Measurements from ENCODE around the gene NCBP2L. TPM values are rescaled to one million over a fixed set of nuclear protein-coding genes. Genes with fewer than 3 reads are reported as not detected.

NCBP2L gene
- total RNA-seq, 2 donors from 2014 or later, result not detected

DNA sequence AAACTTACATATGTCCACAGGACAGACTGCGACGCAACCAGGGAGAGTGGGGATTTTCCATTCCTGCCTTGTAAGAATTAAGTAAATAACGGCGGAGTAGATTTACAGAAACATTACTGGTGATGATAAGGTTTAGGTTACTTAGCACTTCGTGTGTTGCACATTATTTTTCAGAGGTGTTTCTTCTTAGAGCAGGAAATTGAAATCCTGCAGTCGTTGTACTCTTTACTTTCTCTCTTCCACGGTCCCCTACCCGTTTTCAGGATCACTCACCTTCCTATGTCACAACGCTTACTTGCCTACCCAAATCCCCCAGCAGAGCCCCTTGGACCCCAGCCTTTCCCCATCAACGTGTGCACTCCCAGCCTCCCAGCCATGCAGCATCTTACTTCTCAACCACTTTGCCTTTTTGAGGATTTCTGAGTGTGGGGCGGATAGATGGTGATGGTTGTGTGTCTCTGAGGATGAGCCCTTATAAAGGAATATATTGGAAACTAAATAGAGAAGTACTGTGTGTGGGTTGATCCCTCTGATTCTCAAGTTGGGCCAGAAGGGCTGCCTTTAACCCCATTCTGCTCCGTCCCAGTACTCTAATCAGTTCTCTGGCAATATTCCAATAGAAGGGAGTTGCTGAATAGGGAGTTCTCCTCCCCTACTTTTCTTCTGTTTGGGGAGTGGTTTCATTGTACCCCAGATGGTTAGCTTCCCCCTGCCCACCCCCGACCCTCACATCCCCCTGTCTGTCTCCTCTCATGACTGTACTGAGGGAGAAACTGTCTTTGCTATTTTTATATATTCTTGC lies 49.7 kb downstream of the NCBP2L start:
- ATAC-seq (no peak), DNase-seq (ENCODE audit: low spot score in 2 of 2) (no peak)
- no peaks in the 10 kb centered on the region for H3K36me3 Mint-ChIP-seq
- H3K9me3 Mint-ChIP-seq, result no peaks in the 10 kb centered on the region
- peak overlapping the region; percentile 81 to 83 for H3K27ac Mint-ChIP-seq

DNA sequence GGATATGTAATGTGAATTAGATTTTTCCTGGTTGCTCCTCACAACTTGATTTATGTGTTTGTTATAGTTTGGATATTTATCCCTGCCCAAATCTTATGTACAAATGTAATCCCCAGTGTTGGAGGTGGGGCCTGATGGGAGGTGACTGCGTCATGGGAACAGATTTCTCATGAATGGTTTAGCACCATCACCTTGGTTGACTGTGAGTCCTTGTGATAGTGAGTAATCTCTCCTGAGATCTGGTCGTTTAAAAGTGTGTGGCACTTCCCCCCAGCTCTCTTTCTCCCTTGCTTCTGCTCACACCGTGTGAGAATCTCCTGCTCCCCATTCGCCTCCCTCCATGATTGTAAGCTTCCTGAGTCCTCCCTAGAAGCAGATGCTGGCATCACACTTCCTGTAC lies 50.3 kb downstream of the NCBP2L start:
- peak; percentile 28 to 35 for ATAC-seq

DNA sequence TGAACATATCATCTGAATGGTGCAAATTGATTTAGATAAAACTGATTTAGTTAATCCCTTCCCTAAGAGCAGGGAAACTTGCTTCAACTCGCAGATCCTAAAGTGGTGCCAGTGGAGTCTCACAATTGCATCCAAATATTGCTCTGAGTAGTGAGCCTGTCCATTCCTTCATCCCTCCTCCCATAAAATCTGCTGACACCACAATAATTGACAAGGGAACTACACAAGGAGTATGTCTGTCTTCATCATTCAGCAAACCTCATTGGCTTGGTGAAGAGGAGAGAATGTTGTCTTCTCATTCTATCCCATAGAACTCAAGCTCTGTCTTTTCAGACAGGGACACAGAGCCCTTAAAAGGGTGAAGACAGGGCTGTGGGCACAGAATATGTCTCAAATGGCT lies 52.3 kb downstream of the NCBP2L start:
- no peaks in the 10 kb centered on the region for H3K9me3 Mint-ChIP-seq
- peaks cover 0 to 6% of the 10 kb centered on the region in 2 donors for H3K36me3 Mint-ChIP-seq
- no peak for DNase-seq (ENCODE audit: low spot score in 2 of 2)
- no peak for ATAC-seq
- no peak overlapping the region for H3K27ac Mint-ChIP-seq

More for the DNA sequence above, 50.3 kb downstream of the NCBP2L start:
- peak overlapping the region in 1 of 2 donors; percentile 83 for H3K27ac Mint-ChIP-seq
- no peak for DNase-seq (ENCODE audit: low spot score in 2 of 2)
- H3K9me3 Mint-ChIP-seq, result no peaks in the 10 kb centered on the region
- no peaks in the 10 kb centered on the region for H3K36me3 Mint-ChIP-seq

DNA sequence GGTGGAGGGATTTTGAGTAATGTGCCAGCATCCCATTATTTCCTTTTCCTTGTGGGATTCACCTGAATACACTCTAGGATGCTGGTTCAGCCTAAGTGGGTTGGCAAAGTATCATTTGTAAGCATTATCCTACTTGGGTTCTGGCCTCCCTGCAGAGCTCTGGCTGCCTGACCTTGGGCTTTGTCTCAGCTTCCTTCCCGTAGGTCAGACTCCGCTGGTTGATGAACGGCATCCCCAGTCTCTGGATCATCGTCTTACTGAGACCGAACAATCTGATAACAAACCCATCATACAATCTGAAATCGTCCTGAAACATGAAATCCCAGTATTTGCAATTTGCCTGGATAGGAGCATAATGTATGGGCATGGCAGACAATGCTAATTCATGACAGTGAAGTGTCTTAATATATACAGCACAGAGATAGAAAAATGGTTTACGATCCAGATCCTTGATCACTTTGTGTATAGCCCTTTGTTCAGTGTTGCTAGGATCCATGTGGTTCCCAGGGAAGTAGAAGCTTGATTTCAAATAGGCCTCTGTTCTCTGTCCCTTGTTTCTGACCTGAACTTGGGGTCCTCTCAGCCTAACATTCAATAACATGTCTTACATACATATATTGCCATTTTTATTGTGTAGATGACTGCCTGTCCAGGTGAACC lies 53.7 kb downstream of the NCBP2L start:
- no peak for DNase-seq (ENCODE audit: low spot score in 2 of 2)
- no peaks in the 10 kb centered on the region for H3K9me3 Mint-ChIP-seq
- H3K36me3 Mint-ChIP-seq, result peaks cover 0 to 6% of the 10 kb centered on the region in 2 donors
- ATAC-seq, result no peak
- H3K27ac Mint-ChIP-seq, result no peak overlapping the region

DNA sequence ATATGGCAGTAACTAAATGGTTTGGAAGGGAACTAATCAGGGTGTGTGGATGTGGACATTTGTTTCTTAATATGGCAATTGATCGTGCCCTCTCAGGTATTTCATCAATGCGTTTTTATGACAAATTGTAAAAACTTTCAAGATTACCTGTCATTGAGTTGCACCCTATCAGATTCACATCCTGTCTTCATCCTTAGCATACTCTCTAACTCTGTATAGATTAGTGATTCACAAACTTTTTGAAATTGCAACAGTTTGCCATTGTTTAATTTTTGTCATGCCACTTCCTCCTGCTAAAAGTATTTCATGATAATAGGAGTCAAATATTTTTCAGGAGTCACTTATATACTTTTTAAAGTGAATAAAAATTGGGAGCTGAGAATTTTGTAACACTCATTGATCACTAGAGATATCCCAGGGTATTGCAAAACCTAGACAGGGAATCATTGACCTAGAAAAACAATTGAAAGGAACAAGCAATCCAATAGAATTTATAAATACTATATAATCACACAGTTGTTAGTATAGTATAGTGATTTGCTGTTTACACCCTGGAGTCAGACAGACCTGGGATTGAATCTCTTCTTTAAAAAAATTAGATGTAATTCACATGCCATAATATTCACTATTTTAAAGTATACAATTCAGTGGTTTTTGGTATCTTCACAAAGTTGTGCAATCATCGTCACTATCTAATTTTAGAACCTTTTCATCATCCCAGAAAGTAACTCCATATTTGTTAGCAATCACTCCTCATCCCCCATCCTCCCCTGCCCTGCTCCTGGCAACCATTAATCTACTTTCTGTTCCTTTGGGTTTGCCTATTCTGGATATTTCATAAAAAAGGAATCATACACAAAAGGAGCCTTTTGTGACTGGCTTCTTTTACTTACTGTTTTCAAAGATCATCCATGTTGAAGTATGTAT lies 57.0 kb downstream of the NCBP2L start:
- H3K27ac Mint-ChIP-seq, result no peak overlapping the region
- H3K9me3 Mint-ChIP-seq, result no peaks in the 10 kb centered on the region
- no peak for DNase-seq (ENCODE audit: low spot score in 2 of 2)
- peaks cover 0 to 6% of the 10 kb centered on the region in 2 donors for H3K36me3 Mint-ChIP-seq
- no peak for ATAC-seq

DNA sequence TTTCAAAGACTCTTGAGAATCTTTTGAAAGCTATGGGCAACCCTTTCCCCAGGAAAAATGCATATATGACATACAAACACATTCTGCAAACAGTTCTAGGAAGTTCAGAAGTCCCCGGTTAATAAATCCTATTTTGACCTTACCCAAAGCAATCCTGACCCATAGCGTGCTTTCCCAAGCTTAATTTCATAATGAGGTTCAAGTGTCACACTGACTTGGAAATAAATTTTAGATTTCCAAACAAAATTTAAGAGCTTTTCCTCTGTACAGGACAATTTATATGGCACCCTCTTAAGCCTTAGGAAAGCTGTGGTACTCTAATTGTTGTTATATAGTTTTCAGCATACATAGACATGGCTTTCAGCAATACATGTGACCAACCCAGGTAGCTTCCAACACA lies 59.4 kb downstream of the NCBP2L start:
- Mint-ChIP-seq H3K9me3 (no peaks in the 10 kb centered on the region), H3K36me3 (peaks cover 4 to 13% of the 10 kb centered on the region in 2 donors), H3K27ac (no peak overlapping the region)
- no peak for DNase-seq (ENCODE audit: low spot score in 2 of 2)
- ATAC-seq, result no peak

DNA sequence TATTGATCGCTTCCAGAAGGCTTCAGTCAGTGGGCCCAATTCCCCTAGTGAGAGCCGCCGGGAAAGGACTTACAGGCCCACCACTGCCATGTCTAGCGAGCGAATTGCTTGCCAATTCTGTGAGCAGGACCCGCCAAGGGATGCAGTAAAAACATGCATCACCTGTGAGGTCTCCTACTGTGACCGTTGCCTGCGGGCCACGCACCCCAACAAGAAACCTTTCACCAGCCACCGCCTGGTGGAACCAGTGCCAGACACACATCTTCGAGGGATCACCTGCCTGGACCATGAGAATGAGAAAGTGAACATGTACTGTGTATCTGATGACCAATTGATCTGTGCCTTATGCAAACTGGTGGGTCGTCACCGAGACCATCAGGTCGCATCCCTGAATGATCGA lies 63.4 kb downstream of the NCBP2L start:
- no peak overlapping the region for H3K27ac Mint-ChIP-seq
- ATAC-seq (no peak), DNase-seq (ENCODE audit: low spot score in 2 of 2) (no peak)
- no peaks in the 10 kb centered on the region for H3K9me3 Mint-ChIP-seq
- peaks cover 4 to 7% of the 10 kb centered on the region in 2 donors for H3K36me3 Mint-ChIP-seq

DNA sequence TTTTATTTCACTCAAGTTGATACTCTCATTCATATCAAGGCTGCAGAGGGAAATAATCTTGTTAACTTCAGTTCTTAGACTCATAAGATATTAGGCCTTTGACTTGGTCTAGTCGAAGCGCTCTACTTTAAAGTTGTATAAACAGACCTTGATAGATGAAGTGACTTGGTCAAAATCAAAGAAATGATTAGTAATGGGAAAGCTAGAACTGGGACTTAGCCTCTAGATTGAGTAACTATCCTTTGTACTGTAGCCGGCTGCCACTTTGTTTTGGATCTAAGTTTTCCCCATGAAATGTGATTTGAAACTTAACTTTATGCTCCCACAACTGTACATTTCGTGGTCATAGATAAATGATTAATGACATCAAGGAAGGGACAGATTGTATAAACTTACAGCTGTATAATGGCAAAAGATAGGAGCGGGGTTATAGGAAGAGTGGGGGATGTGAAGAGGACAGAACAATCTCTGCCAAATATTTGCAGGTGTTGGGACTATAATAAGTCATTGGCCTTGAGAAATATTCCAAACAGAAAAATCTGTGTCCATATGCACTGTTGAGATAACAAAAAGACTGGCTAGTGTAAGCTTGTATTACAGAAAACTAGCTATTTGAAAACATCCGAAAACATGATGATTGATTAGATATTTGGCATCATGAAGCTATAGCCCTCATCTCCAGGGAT lies 65.3 kb downstream of the NCBP2L start:
- Mint-ChIP-seq H3K27ac (no peak overlapping the region), H3K36me3 (peaks cover 4 to 7% of the 10 kb centered on the region in 2 donors), H3K9me3 (no peaks in the 10 kb centered on the region)
- ATAC-seq (no peak), DNase-seq (ENCODE audit: low spot score in 2 of 2) (no peak)

Other genes starting within 250 kb of the NCBP2L start
- gene PRPS1, start 149.2 kb upstream of the NCBP2L start, total RNA-seq, result 100 to 1,000 TPM; 107 to 135 TPM
- 10 to 100 TPM; 41.1 to 80.3 TPM for gene TSC22D3, start 1.9 kb upstream of the NCBP2L start, total RNA-seq
- gene MID2, start 48.1 kb downstream of the NCBP2L start, total RNA-seq, result 10 to 100 TPM in 1 of 2 donors, 1 to 10 TPM in 1; 8.4 to 10.3 TPM
- not detected for gene TEX13B, start 204.6 kb downstream of the NCBP2L start, total RNA-seq

Data from activated naive CD4-positive, alpha-beta T cell treated with anti-CD3 and anti-CD28 coated beads, Interleukin-2, amount 50 U/mL, for 72 hours (primary cell).